DOHH2 (cell line): ENCODE data around the gene NRSN2.

Source experiments
- CTCF ChIP-seq: fragments of 200-600 bp; sonication (generic); IDR thresholded peaks from one replicate; pipeline ENCODE4 v1.5.1; 2014; ENCODE audit warnings: antibody characterized with exemption, mild to moderate bottlenecking, low read depth, low read length; ENCODE audit not compliant: poor library complexity, severe bottlenecking
- EZH2phosphoT487 ChIP-seq: fragments of 200-600 bp; sonication (generic); IDR thresholded peaks from 2 replicates; pipeline ENCODE4 v1.6.1; 2017; ENCODE audit warnings: borderline replicate concordance, mild to moderate bottlenecking, antibody characterized with exemption, low read length, moderate library complexity, mixed read lengths

GRCh38 chr20:301886-302848 lies 44.7 kb upstream of the NRSN2 start:
- TF ChIP-seq CTCF, result no peak
- no peak for TF ChIP-seq EZH2phosphoT487
